Measurements from ENCODE around the gene CKM.
"Not testable (repeated sequence)": the region's sequence is repeated elsewhere in the genome, so short reads cannot be mapped to it uniquely, and the experiment has no call there.

CKM gene

GRCh38 chr19:45344621-45345505, 22.2 kb upstream of the CKM start:
- H3K4me1 Mint-ChIP-seq (ENCODE audit: low read depth), result no peaks in the 10 kb centered on the region
- H3K36me3 Mint-ChIP-seq (ENCODE audit: low read depth), result peaks cover 3% of the 10 kb centered on the region
- peaks cover 37% of the 10 kb centered on the region for H3K27me3 Mint-ChIP-seq
- H3K9me3 Mint-ChIP-seq, result no peaks in the 10 kb centered on the region
- no peak overlapping the region for H3K4me3 Mint-ChIP-seq
- no peak overlapping the region for H3K27ac Mint-ChIP-seq
- intact Hi-C loops (cut with micrococcal nuclease), result no loop called here

GRCh38 chr19:45342911-45343310, 20.2 kb upstream of the CKM start:
- peaks cover 36% of the 10 kb centered on the region for H3K27me3 Mint-ChIP-seq
- H3K27ac Mint-ChIP-seq, result no peak overlapping the region
- H3K36me3 Mint-ChIP-seq (ENCODE audit: low read depth), result no peaks in the 10 kb centered on the region
- intact Hi-C loops (cut with micrococcal nuclease), result no loop called here
- no peak overlapping the region for H3K4me3 Mint-ChIP-seq
- no peaks in the 10 kb centered on the region for H3K4me1 Mint-ChIP-seq (ENCODE audit: low read depth)
- H3K9me3 Mint-ChIP-seq, result no peaks in the 10 kb centered on the region

- intact Hi-C loops (cut with micrococcal nuclease), result no loop called here
- H3K4me3 Mint-ChIP-seq, result no peak overlapping the region
- no peaks in the 10 kb centered on the region for H3K9me3 Mint-ChIP-seq
- no peak overlapping the region for H3K27ac Mint-ChIP-seq
- H3K27me3 Mint-ChIP-seq, result peaks cover 25% of the 10 kb centered on the region
- no peaks in the 10 kb centered on the region for H3K4me1 Mint-ChIP-seq (ENCODE audit: low read depth)
- H3K36me3 Mint-ChIP-seq (ENCODE audit: low read depth), result no peaks in the 10 kb centered on the region
Observed at GRCh38 chr19:45340899-45341453, 18.3 kb upstream of the CKM start.

- Mint-ChIP-seq H3K9me3 (no peaks in the 10 kb centered on the region), H3K27ac (no peak within 1 kb of the TSS), H3K36me3 (ENCODE audit: low read depth) (no peaks in the 10 kb centered on the region), H3K27me3 (peaks cover 20% of the 10 kb centered on the region), H3K4me3 (no peak within 1 kb of the TSS), H3K4me1 (ENCODE audit: low read depth) (no peaks in the 10 kb centered on the region)
- intact Hi-C loops (cut with micrococcal nuclease), result no loop called here
Observed at GRCh38 chr19:45340232-45340898, 17.7 kb upstream of the CKM start, which contains the start of gene KLC3. Gene KLC3, plus strand, starts transcription at chr19:45340750. Its CDS starts 4,792 bp downstream, at chr19:45345542.

GRCh38 chr19:45339629-45340028, 17.0 kb upstream of the CKM start:
- H3K4me1 Mint-ChIP-seq (ENCODE audit: low read depth), result no peaks in the 10 kb centered on the region
- intact Hi-C loops (cut with micrococcal nuclease), result loop anchor here (5.0 kb wide), 1 partner anchor 87 kb away; the partner anchor contains the start of gene MARK4
- H3K9me3 Mint-ChIP-seq, result no peaks in the 10 kb centered on the region
- H3K4me3 Mint-ChIP-seq, result no peak overlapping the region
- H3K27ac Mint-ChIP-seq, result no peak overlapping the region
- peaks cover 15% of the 10 kb centered on the region for H3K27me3 Mint-ChIP-seq
- H3K36me3 Mint-ChIP-seq (ENCODE audit: low read depth), result no peaks in the 10 kb centered on the region

GRCh38 chr19:45336696-45337251, 14.1 kb upstream of the CKM start:
- no peak overlapping the region for H3K4me3 Mint-ChIP-seq
- intact Hi-C loops (cut with micrococcal nuclease), result loop anchor here (5.0 kb wide), 1 partner anchor 84 kb away; the partner anchor contains the start of gene MARK4
- no peaks in the 10 kb centered on the region for H3K9me3 Mint-ChIP-seq
- H3K27ac Mint-ChIP-seq, result no peak overlapping the region
- H3K4me1 Mint-ChIP-seq (ENCODE audit: low read depth), result no peaks in the 10 kb centered on the region
- peaks cover 15% of the 10 kb centered on the region for H3K27me3 Mint-ChIP-seq
- H3K36me3 Mint-ChIP-seq (ENCODE audit: low read depth), result no peaks in the 10 kb centered on the region

- not testable (repeated sequence) for H3K9me3 Mint-ChIP-seq; H3K4me3 Mint-ChIP-seq; H3K4me1 Mint-ChIP-seq (ENCODE audit: low read depth); H3K27ac Mint-ChIP-seq; H3K36me3 Mint-ChIP-seq (ENCODE audit: low read depth)
- peaks cover 14% of the 10 kb centered on the region for H3K27me3 Mint-ChIP-seq
- intact Hi-C loops (cut with micrococcal nuclease), result loop anchor here (5.0 kb wide), 1 partner anchor 83 kb away; the partner anchor contains the start of gene MARK4
Observed at GRCh38 chr19:45334881-45335280, 12.2 kb upstream of the CKM start.

GRCh38 chr19:45333609-45334303, 11.1 kb upstream of the CKM start:
- H3K27ac Mint-ChIP-seq, result no peak overlapping the region
- H3K4me1 Mint-ChIP-seq (ENCODE audit: low read depth), result no peaks in the 10 kb centered on the region
- intact Hi-C loops (cut with micrococcal nuclease), result no loop called here
- H3K9me3 Mint-ChIP-seq, result no peaks in the 10 kb centered on the region
- no peak overlapping the region for H3K4me3 Mint-ChIP-seq
- peaks cover 10% of the 10 kb centered on the region for H3K27me3 Mint-ChIP-seq
- no peaks in the 10 kb centered on the region for H3K36me3 Mint-ChIP-seq (ENCODE audit: low read depth)

- Mint-ChIP-seq H3K9me3 (no peaks in the 10 kb centered on the region), H3K36me3 (ENCODE audit: low read depth) (no peaks in the 10 kb centered on the region), H3K27me3 (peaks cover 10% of the 10 kb centered on the region), H3K4me1 (ENCODE audit: low read depth) (peaks cover 2% of the 10 kb centered on the region), H3K4me3 (no peak overlapping the region), H3K27ac (no peak overlapping the region)
- intact Hi-C loops (cut with micrococcal nuclease), result no loop called here
Observed at GRCh38 chr19:45331411-45331810, 8.7 kb upstream of the CKM start.

GRCh38 chr19:45327404-45328143, 4.9 kb upstream of the CKM start:
- H3K9me3 Mint-ChIP-seq, result no peaks in the 10 kb centered on the region
- H3K27me3 Mint-ChIP-seq, result peaks cover 33% of the 10 kb centered on the region
- no peak overlapping the region for H3K4me3 Mint-ChIP-seq
- intact Hi-C loops (cut with micrococcal nuclease), result no loop called here
- no peak overlapping the region for H3K27ac Mint-ChIP-seq
- no peaks in the 10 kb centered on the region for H3K36me3 Mint-ChIP-seq (ENCODE audit: low read depth)
- H3K4me1 Mint-ChIP-seq (ENCODE audit: low read depth), result peaks cover 7% of the 10 kb centered on the region

- intact Hi-C loops (cut with micrococcal nuclease), result no loop called here
- no peaks in the 10 kb centered on the region for H3K36me3 Mint-ChIP-seq (ENCODE audit: low read depth)
- H3K27ac Mint-ChIP-seq, result no peak overlapping the region
- peaks cover 42% of the 10 kb centered on the region for H3K27me3 Mint-ChIP-seq
- H3K4me1 Mint-ChIP-seq (ENCODE audit: low read depth), result peaks cover 7% of the 10 kb centered on the region
- no peak overlapping the region for H3K4me3 Mint-ChIP-seq
- no peaks in the 10 kb centered on the region for H3K9me3 Mint-ChIP-seq
Observed at GRCh38 chr19:45324349-45324907, 1.8 kb upstream of the CKM start.

- Mint-ChIP-seq H3K36me3 (ENCODE audit: low read depth) (no peaks in the 10 kb centered on the region), H3K27ac (no peak overlapping the region), H3K4me3 (no peak overlapping the region), H3K9me3 (no peaks in the 10 kb centered on the region), H3K4me1 (ENCODE audit: low read depth) (peaks cover 7% of the 10 kb centered on the region), H3K27me3 (peaks cover 42% of the 10 kb centered on the region)
- intact Hi-C loops (cut with micrococcal nuclease), result no loop called here
Observed at GRCh38 chr19:45323671-45324081, 1.0 kb upstream of the CKM start.

- no peaks in the 10 kb centered on the region for H3K36me3 Mint-ChIP-seq (ENCODE audit: low read depth)
- H3K4me1 Mint-ChIP-seq (ENCODE audit: low read depth), result peaks cover 7% of the 10 kb centered on the region
- intact Hi-C loops (cut with micrococcal nuclease), result no loop called here
- no peak overlapping the region for H3K27ac Mint-ChIP-seq
- no peaks in the 10 kb centered on the region for H3K9me3 Mint-ChIP-seq
- H3K27me3 Mint-ChIP-seq, result peaks cover 46% of the 10 kb centered on the region
- H3K4me3 Mint-ChIP-seq, result no peak overlapping the region
Observed at GRCh38 chr19:45322311-45322710, 364 bp downstream of the CKM start.

Data from dendritic cell treated with granulocyte-macrophage colony-stimulating factor and Interleukin-4, amounts not matched to agents 40 ng/mL and 50 ng/mL, for 4 days (primary cell).